IMR-90 (cell line): ENCODE data around the gene DNAJC5G. TPM values are rescaled to one million over a fixed set of nuclear protein-coding genes. Genes with fewer than 3 reads are reported as not detected.

ENCODE experiments used
- ATAC-seq: fragments of 200-7000 bp; cut with Tn5 transposase; 2 replicates; pipeline ENCODE4 v1.9.1; 2020; ENCODE audit warnings: low read depth, mild to moderate bottlenecking, moderate library complexity
- BruUV-seq: library from RNA; stranded (reverse); fragments of 400-500 nt; replicated peaks from 2 replicates; lab custom pipeline; 2021; lab: Mats Ljungman, UMichigan
- CTCF ChIA-PET: fragments of 300-600 bp; formaldehyde crosslinking; extraction: SDS; loops from one replicate; lab custom pipeline; 2021; ENCODE audit warnings: antibody characterized with exemption; lab: Yijun Ruan, JAX
- POLR2A ChIA-PET: fragments of 300-600 bp; sonication (Branson Sonifier 250); formaldehyde crosslinking; loops from one replicate; lab custom pipeline; 2022; ENCODE audit warnings: antibody characterized with exemption; ENCODE audit not compliant: unreplicated experiment; lab: Charles Lee
- DNase-seq: peaks from one replicate; pipeline ENCODE4 v3.0.0; 2013
- H2AFZ ChIP-seq: replicated peaks from 2 replicates; pipeline ENCODE3; 2013; ENCODE audit warnings: low read length, mild to moderate bottlenecking; ENCODE audit not compliant: poor library complexity
- H2AK5ac ChIP-seq: 2 replicates; pipeline ENCODE4 v1.6.1; 2013; ENCODE audit warnings: low read depth, low read length, inconsistent platforms
- H2AK9ac ChIP-seq: replicated peaks from 2 replicates; pipeline ENCODE3; 2013; ENCODE audit warnings: mild to moderate bottlenecking, low read depth, low read length, moderate library complexity; ENCODE audit not compliant: poor library complexity
- H2BK120ac ChIP-seq: 2 replicates; pipeline ENCODE4 v1.6.1; 2013; ENCODE audit warnings: low read depth, low read length, inconsistent platforms
- H2BK15ac ChIP-seq: 3 replicates; pipeline ENCODE4 v1.6.1; 2013; ENCODE audit warnings: low read depth, low read length, inconsistent platforms
- H2BK20ac ChIP-seq: 2 replicates; pipeline ENCODE4 v1.6.1; 2013; ENCODE audit warnings: low read depth, mild to moderate bottlenecking, inconsistent platforms, low read length, moderate library complexity
- H2BK5ac ChIP-seq: 2 replicates; pipeline ENCODE4 v1.6.1; 2013; ENCODE audit warnings: mild to moderate bottlenecking, low read depth, low read length, inconsistent platforms; ENCODE audit not compliant: poor library complexity, severe bottlenecking
- H3K14ac ChIP-seq: replicated peaks from 2 replicates; pipeline ENCODE4 v1.6.1; 2013; ENCODE audit warnings: low read depth, low read length, inconsistent platforms
- H3K18ac ChIP-seq: 2 replicates; pipeline ENCODE4 v1.6.1; 2013; ENCODE audit warnings: low read depth, low read length, control low read depth
- H3K23ac ChIP-seq: 2 replicates; pipeline ENCODE4 v1.6.1; 2013; ENCODE audit warnings: low read depth, low read length, inconsistent platforms
- H3K27ac ChIP-seq: 2 replicates; pipeline ENCODE4 v1.5.1; 2013; ENCODE audit warnings: mild to moderate bottlenecking, control low read depth, low read length; ENCODE audit not compliant: insufficient read depth
- H3K27me3 ChIP-seq: 2 replicates; pipeline ENCODE4 v1.6.1; 2013; ENCODE audit warnings: low read length; ENCODE audit not compliant: control insufficient read depth, insufficient read depth
- H3K36me3 ChIP-seq: 2 replicates; pipeline ENCODE4 v1.6.1; 2013; ENCODE audit warnings: low read length, mixed read lengths; ENCODE audit not compliant: control insufficient read depth, insufficient read depth
- H3K4ac ChIP-seq: 2 replicates; pipeline ENCODE4 v1.6.1; 2013; ENCODE audit warnings: low read depth, low read length, inconsistent platforms
- H3K4me1 ChIP-seq: 2 replicates; pipeline ENCODE4 v1.6.1; 2013; ENCODE audit warnings: low read length, mixed read lengths; ENCODE audit not compliant: control insufficient read depth, insufficient read depth
- H3K4me2 ChIP-seq: 2 replicates; pipeline ENCODE4 v1.6.1; 2013; ENCODE audit warnings: low read depth, mild to moderate bottlenecking, control low read depth, low read length, moderate library complexity
- H3K4me3 ChIP-seq: 2 replicates; pipeline ENCODE4 v1.5.1; 2013; ENCODE audit warnings: low read depth, mild to moderate bottlenecking, control low read depth, low read length, moderate library complexity; ENCODE audit not compliant: insufficient read depth
- H3K56ac ChIP-seq: 2 replicates; pipeline ENCODE4 v1.6.1; 2013; ENCODE audit warnings: low read length, inconsistent platforms; ENCODE audit not compliant: insufficient read depth; ENCODE audit errors: extremely low read depth
- H3K79me1 ChIP-seq, 2 experiments: 2 replicates each; pipeline ENCODE4 v1.6.1; 2013; ENCODE audit warnings: low read length in 2 of 2, inconsistent platforms in 1 of 2, low read depth in 1 of 2
- H3K9ac ChIP-seq: 2 replicates; pipeline ENCODE4 v1.6.1; 2013; ENCODE audit warnings: low read depth, low read length, control low read depth
- H3K9me1 ChIP-seq: 2 replicates; pipeline ENCODE4 v1.6.1; 2013; ENCODE audit warnings: low read length, inconsistent platforms; ENCODE audit not compliant: insufficient read depth
- H3K9me3 ChIP-seq: 2 replicates; pipeline ENCODE4 v1.6.1; 2013; ENCODE audit warnings: low read length; ENCODE audit not compliant: control insufficient read depth, insufficient read depth
- H4K20me1 ChIP-seq: 2 replicates; pipeline ENCODE4 v1.6.1; 2013; ENCODE audit warnings: low read length, inconsistent platforms; ENCODE audit not compliant: insufficient read depth
- H4K5ac ChIP-seq: 2 replicates; pipeline ENCODE4 v1.6.1; 2013; ENCODE audit warnings: mild to moderate bottlenecking, low read depth, low read length, control low read depth
- H4K8ac ChIP-seq, 2 experiments: 2 replicates each; pipeline ENCODE4 v1.6.1; 2013; ENCODE audit warnings: low read depth in 2 of 2, low read length in 2 of 2, control low read depth in 1 of 2, inconsistent platforms in 1 of 2
- H4K91ac ChIP-seq: 2 replicates; pipeline ENCODE4 v1.6.1; 2013; ENCODE audit warnings: low read depth, low read length, inconsistent platforms; ENCODE audit not compliant: insufficient read depth
- BHLHE40 ChIP-seq: fragments of 150-350 bp; IDR thresholded peaks from 2 replicates; pipeline ENCODE4 v1.6.1; 2016; ENCODE audit warnings: mild to moderate bottlenecking, low read depth, low read length
- CEBPB ChIP-seq: IDR thresholded peaks from 2 replicates; pipeline ENCODE4 v1.6.1; 2012; ENCODE audit warnings: low read depth, low read length, improper control_type of control experiment
- CHD1 ChIP-seq: IDR thresholded peaks from 2 replicates; pipeline ENCODE4 v1.6.1; 2012; ENCODE audit warnings: low read depth, low read length, improper control_type of control experiment
- CTCF ChIP-seq: conservative IDR thresholded peaks from 2 replicates; pipeline ENCODE4 v1.5.1; 2012; ENCODE audit warnings: mild to moderate bottlenecking, low read depth, low read length, improper control_type of control experiment
- ELK1 ChIP-seq: fragments of 150-350 bp; IDR thresholded peaks from 2 replicates; pipeline ENCODE4 v1.6.1; 2016; ENCODE audit warnings: low read depth, mild to moderate bottlenecking, low read length, moderate library complexity, borderline replicate concordance
- FOS ChIP-seq: fragments of 150-350 bp; IDR thresholded peaks from 2 replicates; pipeline ENCODE4 v1.6.1; 2016; ENCODE audit warnings: low read depth, low read length
- MAFK ChIP-seq: IDR thresholded peaks from 2 replicates; pipeline ENCODE4 v1.6.1; 2012; ENCODE audit warnings: low read depth, low read length, improper control_type of control experiment
- MAZ ChIP-seq: IDR thresholded peaks from 2 replicates; pipeline ENCODE4 v1.6.1; 2012; ENCODE audit warnings: low read depth, mild to moderate bottlenecking, low read length, improper control_type of control experiment, moderate library complexity, borderline replicate concordance
- MXI1 ChIP-seq: IDR thresholded peaks from 2 replicates; pipeline ENCODE4 v1.6.1; 2012; ENCODE audit warnings: low read depth, mild to moderate bottlenecking, low read length, moderate library complexity, borderline replicate concordance
- NFE2L2 ChIP-seq: fragments of 150-350 bp; IDR thresholded peaks from 2 replicates; pipeline ENCODE4 v1.6.1; 2016; ENCODE audit warnings: low read depth, mild to moderate bottlenecking, low read length
- POLR2A ChIP-seq: IDR thresholded peaks from 2 replicates; pipeline ENCODE4 v1.6.1; 2012; ENCODE audit warnings: mild to moderate bottlenecking, low read depth, low read length
- RAD21 ChIP-seq: IDR thresholded peaks from 2 replicates; pipeline ENCODE4 v1.6.1; 2012; ENCODE audit warnings: low read length, improper control_type of control experiment
- RCOR1 ChIP-seq: IDR thresholded peaks from 2 replicates; pipeline ENCODE4 v1.6.1; 2012; ENCODE audit warnings: mild to moderate bottlenecking, low read length, improper control_type of control experiment; ENCODE audit not compliant: insufficient replicate concordance
- RFX5 ChIP-seq: IDR thresholded peaks from 2 replicates; pipeline ENCODE4 v1.8.0; 2012; ENCODE audit warnings: low read depth, mild to moderate bottlenecking, low read length, moderate library complexity
- SMC3 ChIP-seq: fragments of 150-350 bp; IDR thresholded peaks from 2 replicates; pipeline ENCODE4 v1.6.1; 2016; ENCODE audit warnings: low read depth, mild to moderate bottlenecking, antibody characterized with exemption, low read length, moderate library complexity
- USF2 ChIP-seq: fragments of 150-350 bp; IDR thresholded peaks from 2 replicates; pipeline ENCODE4 v1.6.1; 2017; ENCODE audit warnings: mild to moderate bottlenecking, antibody characterized with exemption, low read length, low read depth
- WGBS, 2 experiments: methylation state at CpG; one replicate each; pipeline versions ENCODE4 v1.1.5 to v1.1.7; 2013; ENCODE audit warnings: missing lambda C conversion rate in 2 of 2; ENCODE audit not compliant: insufficient read length in 1 of 2; ENCODE audit errors: extremely low coverage in 2 of 2; 5-methylcytosine and 5-hydroxymethylcytosine counted together
- dilution Hi-C: fragments of 300-500 bp; cut with HindIII; formaldehyde crosslinking; loops from one replicate; pipeline ENCODE4 v1.14.3; 2018; ENCODE audit warnings: low sequenced_read_pairs; ENCODE audit not compliant: unreplicated experiment
- in situ Hi-C: fragments of 300-500 bp; cut with MboI; formaldehyde crosslinking; loops from 3 replicates; pipeline ENCODE4 v1.14.3; 2019; ENCODE audit warnings: low sequenced_read_pairs, inconsistent platforms, mixed read lengths
- intact Hi-C: fragments of 100-400 bp; cut with micrococcal nuclease; formaldehyde crosslinking; loops from 2 replicates; pipeline ENCODE4 v1.10.0; 2022
- polyA plus RNA-seq, 3 experiments: library from polyadenylated mRNA; depleted of rRNA; stranded (reverse); fragments of >200 nt; gene quantifications; 2 replicates each; pipeline ENCODE4 v1.2.3, GENCODE V29; 2012; ENCODE audit warnings: low replicate concordance in 1 of 3
- total RNA-seq: library from RNA; depleted of rRNA; stranded (reverse); fragments of >200 nt; gene quantifications from 2 replicates; pipeline ENCODE4 v1.2.3, GENCODE V29; 2012

The DNAJC5G gene
- total and polyA plus RNA-seq, 2 of the 4 experiments (the other 2 are of a cell fraction), result not detected

GRCh38 chr2:27238976-27239375, 36.3 kb upstream of the DNAJC5G start:
- Histone ChIP-seq H3K14ac (no peak overlapping the region), H3K4me3 (no peak overlapping the region), H3K36me3 (peaks cover 88% of the 10 kb centered on the region), H3K18ac (no peak overlapping the region), H2AK9ac (no peak overlapping the region), H3K56ac (no peak overlapping the region), H3K9me3 (no peaks in the 10 kb centered on the region), H4K5ac (no peak overlapping the region), H2BK120ac (no peak overlapping the region), H3K4ac (no peak overlapping the region), H4K20me1 (no peaks in the 10 kb centered on the region; the same call in 1 of the 2 replicates), H4K91ac (no peak overlapping the region), H2AFZ (no peak overlapping the region), H3K4me2 (no peak overlapping the region), H3K9me1 (no peaks in the 10 kb centered on the region), H4K8ac (no peak overlapping the region), H3K27me3 (no peaks in the 10 kb centered on the region), H3K9ac (no peak overlapping the region), H3K4me1 (no peaks in the 10 kb centered on the region), H2AK5ac (no peak overlapping the region), H2BK5ac (no peak overlapping the region), H2BK15ac (no peak overlapping the region), H2BK20ac (no peak overlapping the region), H3K79me1 (no peaks in the 10 kb centered on the region; a peak in 1 of 4 replicates), H3K23ac (no peak overlapping the region), H3K27ac (no peak overlapping the region)
- ChIA-PET POLR2A (no interaction called here), CTCF (no interaction called here)
- 100% methylated on average over 3 of the region's 8 CpGs; no CpG with 5 or more reads in 1 of the 2 experiments for WGBS, 2 experiments
- no peak for DNase-seq
- TF ChIP-seq ELK1, result no peak
- TF ChIP-seq CEBPB, result no peak
- TF ChIP-seq SMC3, result no peak
- no peak for TF ChIP-seq FOS
- no peak for TF ChIP-seq POLR2A
- no peak for TF ChIP-seq MAFK
- no peak for TF ChIP-seq RAD21
- no peak for TF ChIP-seq CTCF
- no peak for TF ChIP-seq RCOR1
- no peak for TF ChIP-seq USF2
- no peak for TF ChIP-seq MAZ
- TF ChIP-seq RFX5, result no peak
- no peak for TF ChIP-seq BHLHE40
- TF ChIP-seq NFE2L2, result no peak
- TF ChIP-seq MXI1, result no peak
- TF ChIP-seq CHD1, result no peak
- no TSS peak for BruUV-seq
- dilution Hi-C loops, result no loop called here
- ATAC-seq, result no peak
- in situ Hi-C loops, result no loop called here
- intact Hi-C loops, result no loop called here
